ENCODE measurements around the gene OCIAD2.

DNA sequence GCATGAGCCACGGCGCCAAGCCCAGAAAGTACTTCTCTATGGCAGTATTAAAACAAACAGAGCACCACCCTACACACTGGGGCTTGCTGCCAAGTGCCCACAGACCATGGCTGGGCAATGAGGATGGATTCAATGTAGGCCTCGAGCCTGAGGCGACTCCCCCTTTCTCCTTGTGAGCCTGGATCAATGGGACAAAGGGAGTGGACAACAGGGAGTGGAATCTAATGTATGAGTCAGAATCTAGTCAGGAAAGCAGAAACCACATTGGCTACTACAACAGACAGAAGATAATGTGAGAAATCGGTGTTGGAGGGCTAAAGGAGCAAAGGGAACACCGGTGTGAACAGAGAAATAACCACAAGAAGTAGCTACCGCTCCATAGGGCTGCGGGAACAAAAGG, 37.7 kb upstream of the OCIAD2 start:
- TF ChIP-seq CTCF (conservative IDR thresholded peaks at IDR 0.05; ENCODE audit: low read depth, low read length) (no peak), EZH2 (IDR thresholded peaks at IDR 0.05; ENCODE audit: low read length, unreplicated experiment) (no peak)
